Mucosa of descending colon (tissue), 3 donors: ENCODE measurements around the gene MSX1. TPM values are rescaled to one million over a fixed set of nuclear protein-coding genes. Genes with fewer than 3 reads are reported as not detected.
A peak's percentile ranks its signal among the peaks of the same experiment; 100 is the strongest.

Source experiments
- ATAC-seq: fragments of 200-7000 bp; cut with Tn5 transposase; one replicate; pipeline ENCODE4 v1.9.1; 2020; ENCODE audit warnings: mild to moderate bottlenecking, moderate library complexity
- DNase-seq, 3 donors: peaks; one replicate each; pipeline ENCODE4 v3.0.0-alpha.2; 2020
- H3K36me3 ChIP-seq: fragments of 200-600 bp; one replicate; pipeline ENCODE4 v1.8.0; 2021; ENCODE audit warnings: low read depth, mild to moderate bottlenecking
- H3K4me1 ChIP-seq: fragments of 200-600 bp; one replicate; pipeline ENCODE4 v1.8.0; 2021; ENCODE audit warnings: low read depth, mild to moderate bottlenecking
- H3K4me3 ChIP-seq: fragments of 200-600 bp; one replicate; pipeline ENCODE4 v1.8.0; 2021; ENCODE audit warnings: mild to moderate bottlenecking
- H3K9me3 ChIP-seq: fragments of 200-600 bp; one replicate; pipeline ENCODE4 v1.8.0; 2021; ENCODE audit warnings: mild to moderate bottlenecking
- intact Hi-C, 2 donors: fragments of 100-400 bp; cut with DNase I in 1 of 2; cut with micrococcal nuclease in 1 of 2; formaldehyde crosslinking; loops; one replicate each; pipeline versions ENCODE4 v1.11.0 to v1.11.1; 2022; cut with DNase I, micrococcal nuclease
- long read RNA-seq, 2 donors: library from polyadenylated mRNA; unstranded; transcript quantifications; one replicate each; pipeline ENCODE4 v2.0.0, GENCODE V29; 2019 to 2021
- total RNA-seq, 3 donors: library from RNA; stranded (reverse); fragmentation: NEBNext Ultra II Directional in 2 of 3; extraction: Animal tissue kit (Norgen Biotek cat#: 25700) in 2 of 3; gene quantifications; one replicate each; pipeline versions ENCODE4 v1.2.1 to v1.2.4, GENCODE V29; 2021 to 2023
- TF ChIP-seq, protein P1 (sequence below): fragments of 200-600 bp; IDR thresholded peaks from one replicate; pipeline ENCODE4 v1.8.0; 2022; ENCODE audit warnings: antibody characterized with exemption, mild to moderate bottlenecking
- donor health status: DM: no; HTN: no; CAD: no; lungs with moderate emphysema.
- donor health status: DM: no; HTN: no; CAD: no.
- donor health status: DM: no; HTN: yes; CAD: no.

MSX1 gene
- under 1 TPM; 0.43 to 0.48 (median 0.44) TPM for total RNA-seq
- long read RNA-seq, donor 1: 0 reads
- long read RNA-seq, donor 2: 0 reads

DNA sequence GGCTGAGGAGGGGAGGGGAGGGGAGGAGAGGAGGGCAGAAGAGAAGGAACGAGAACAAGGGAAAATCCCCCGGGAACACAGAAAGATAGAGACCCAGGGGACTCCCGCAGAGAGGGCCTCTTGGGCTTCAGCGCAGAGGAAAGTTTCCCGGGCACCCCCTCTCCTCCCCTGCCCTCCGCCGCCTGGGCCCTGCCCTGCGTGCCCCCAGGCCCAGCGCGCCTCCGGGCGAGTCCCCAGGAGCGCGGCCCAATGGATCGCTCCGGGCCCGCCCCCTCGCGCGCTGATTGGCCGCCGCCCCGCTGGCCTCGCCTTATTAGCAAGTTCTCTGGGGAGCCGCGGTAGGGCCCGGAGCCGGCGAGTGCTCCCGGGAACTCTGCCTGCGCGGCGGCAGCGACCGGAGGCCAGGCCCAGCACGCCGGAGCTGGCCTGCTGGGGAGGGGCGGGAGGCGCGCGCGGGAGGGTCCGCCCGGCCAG, at the start of gene MSX1:
MSX1 (plus strand) TSS at position 341 of the 474 bp plus-strand sequence. CDS start 235 bp downstream, outside the sequence.
- DNase-seq (peak; percentile 82 to 85 (median 84)), ATAC-seq (peak; percentile 97)
- H3K9me3 ChIP-seq: no peaks in the 10 kb centered on the region
- TF ChIP-seq, protein P1, sequence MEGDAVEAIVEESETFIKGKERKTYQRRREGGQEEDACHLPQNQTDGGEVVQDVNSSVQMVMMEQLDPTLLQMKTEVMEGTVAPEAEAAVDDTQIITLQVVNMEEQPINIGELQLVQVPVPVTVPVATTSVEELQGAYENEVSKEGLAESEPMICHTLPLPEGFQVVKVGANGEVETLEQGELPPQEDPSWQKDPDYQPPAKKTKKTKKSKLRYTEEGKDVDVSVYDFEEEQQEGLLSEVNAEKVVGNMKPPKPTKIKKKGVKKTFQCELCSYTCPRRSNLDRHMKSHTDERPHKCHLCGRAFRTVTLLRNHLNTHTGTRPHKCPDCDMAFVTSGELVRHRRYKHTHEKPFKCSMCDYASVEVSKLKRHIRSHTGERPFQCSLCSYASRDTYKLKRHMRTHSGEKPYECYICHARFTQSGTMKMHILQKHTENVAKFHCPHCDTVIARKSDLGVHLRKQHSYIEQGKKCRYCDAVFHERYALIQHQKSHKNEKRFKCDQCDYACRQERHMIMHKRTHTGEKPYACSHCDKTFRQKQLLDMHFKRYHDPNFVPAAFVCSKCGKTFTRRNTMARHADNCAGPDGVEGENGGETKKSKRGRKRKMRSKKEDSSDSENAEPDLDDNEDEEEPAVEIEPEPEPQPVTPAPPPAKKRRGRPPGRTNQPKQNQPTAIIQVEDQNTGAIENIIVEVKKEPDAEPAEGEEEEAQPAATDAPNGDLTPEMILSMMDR: no peak
- peaks cover 22% of the 10 kb centered on the region for H3K4me1 ChIP-seq
- H3K36me3 ChIP-seq: no peaks in the 10 kb centered on the region
- intact Hi-C loops: no loop called here
- H3K4me3 ChIP-seq: no peak within 1 kb of the TSS

DNA sequence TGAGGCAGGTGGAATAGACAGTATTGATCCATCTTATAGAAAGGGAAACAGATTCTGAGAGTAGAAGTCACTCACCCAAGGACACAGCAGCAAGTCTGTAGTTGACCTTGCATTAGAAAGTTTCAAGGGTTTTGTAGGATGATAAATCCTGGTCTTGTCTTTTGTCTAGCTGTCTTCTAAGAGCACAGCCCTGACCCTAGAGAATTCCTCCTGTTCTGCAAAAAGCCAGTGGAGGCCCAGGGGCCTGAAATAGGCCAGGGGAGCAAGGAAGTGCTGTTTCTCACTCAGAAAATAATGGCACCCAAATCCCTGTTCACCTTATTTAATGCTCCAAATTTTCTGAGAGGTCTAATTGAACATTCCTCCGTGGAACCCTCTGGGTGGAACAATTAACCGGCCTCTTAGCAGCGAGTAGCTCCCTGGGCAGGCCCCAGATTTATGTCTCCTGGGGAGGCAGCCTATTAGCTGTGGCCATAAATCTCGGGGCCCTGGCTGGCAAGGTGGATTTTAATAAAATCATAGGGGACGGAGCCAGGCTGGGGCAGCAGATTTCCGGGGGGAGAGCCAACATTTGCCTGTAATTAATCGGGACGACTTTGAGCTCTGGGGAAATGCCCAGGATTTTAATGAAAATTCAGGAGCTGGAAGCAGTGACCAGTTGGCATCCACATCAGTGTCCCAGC, 49.2 kb upstream of the MSX1 start:
- no peak for DNase-seq
- Histone ChIP-seq H3K4me3 (no peak overlapping the region), H3K36me3 (no peaks in the 10 kb centered on the region), H3K4me1 (no peaks in the 10 kb centered on the region), H3K9me3 (no peaks in the 10 kb centered on the region)
- TF ChIP-seq, protein P1: no peak
- ATAC-seq: no peak
- intact Hi-C loops: no loop called here

DNA sequence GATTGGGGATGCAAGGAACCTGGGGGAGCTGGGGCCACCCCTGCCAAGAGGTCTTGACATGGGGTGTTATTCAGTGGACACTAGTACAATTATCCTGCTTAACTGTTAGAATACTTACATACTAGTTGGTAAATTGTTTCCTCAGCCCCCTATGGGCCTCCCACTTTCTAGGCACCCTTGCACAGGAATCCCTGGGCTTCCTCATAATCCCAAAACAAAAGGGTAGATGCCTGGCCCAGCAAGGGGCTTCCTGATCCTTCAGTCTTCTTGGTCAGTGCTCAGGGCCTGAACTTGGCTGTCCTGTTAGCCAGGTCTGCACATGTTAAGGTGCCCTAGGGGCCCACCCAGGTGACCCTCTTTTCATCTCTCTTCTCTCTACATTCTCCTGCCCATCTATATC, 48.7 kb upstream of the MSX1 start:
- Histone ChIP-seq H3K9me3 (no peaks in the 10 kb centered on the region), H3K4me1 (no peaks in the 10 kb centered on the region), H3K36me3 (no peaks in the 10 kb centered on the region), H3K4me3 (no peak overlapping the region)
- intact Hi-C loops: no loop called here
- TF ChIP-seq, protein P1: no peak
- DNase-seq: no peak
- ATAC-seq: no peak

DNA sequence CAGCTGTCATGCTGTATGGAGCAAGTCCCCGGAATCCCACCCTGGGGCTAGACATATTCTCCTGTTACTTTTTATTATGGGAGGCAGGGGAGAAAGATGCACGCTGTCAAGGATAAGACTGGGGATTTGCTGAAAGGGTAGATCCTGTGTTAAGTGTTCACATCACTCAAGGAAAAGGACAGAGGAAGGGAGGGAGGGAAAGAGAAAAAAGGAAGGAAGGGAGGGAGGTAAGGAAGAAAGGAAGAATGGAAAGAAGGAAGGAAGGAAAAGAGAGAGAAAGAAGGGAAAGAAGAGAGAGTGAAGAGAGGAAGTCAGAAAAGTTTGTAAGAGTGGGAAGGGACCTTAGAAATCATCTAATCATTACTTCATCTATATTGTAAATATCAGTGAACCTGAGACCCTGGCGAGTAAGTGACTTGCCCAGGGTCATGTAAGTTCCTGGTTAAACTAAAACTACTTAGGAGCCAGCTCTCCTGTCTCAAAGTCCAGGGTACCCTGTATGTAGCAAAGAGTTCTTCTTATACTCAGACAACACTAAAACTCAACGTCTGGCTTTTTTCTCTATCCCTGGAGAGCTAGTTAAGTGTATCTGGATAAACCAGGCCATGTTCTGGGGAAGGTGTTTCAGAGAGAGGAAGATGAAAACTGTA, 47.2 kb upstream of the MSX1 start:
- Histone ChIP-seq H3K4me3 (no peak overlapping the region), H3K4me1 (no peaks in the 10 kb centered on the region), H3K9me3 (no peaks in the 10 kb centered on the region), H3K36me3 (no peaks in the 10 kb centered on the region)
- intact Hi-C loops: no loop called here
- TF ChIP-seq, protein P1: no peak
- ATAC-seq (no peak), DNase-seq (no peak)

DNA sequence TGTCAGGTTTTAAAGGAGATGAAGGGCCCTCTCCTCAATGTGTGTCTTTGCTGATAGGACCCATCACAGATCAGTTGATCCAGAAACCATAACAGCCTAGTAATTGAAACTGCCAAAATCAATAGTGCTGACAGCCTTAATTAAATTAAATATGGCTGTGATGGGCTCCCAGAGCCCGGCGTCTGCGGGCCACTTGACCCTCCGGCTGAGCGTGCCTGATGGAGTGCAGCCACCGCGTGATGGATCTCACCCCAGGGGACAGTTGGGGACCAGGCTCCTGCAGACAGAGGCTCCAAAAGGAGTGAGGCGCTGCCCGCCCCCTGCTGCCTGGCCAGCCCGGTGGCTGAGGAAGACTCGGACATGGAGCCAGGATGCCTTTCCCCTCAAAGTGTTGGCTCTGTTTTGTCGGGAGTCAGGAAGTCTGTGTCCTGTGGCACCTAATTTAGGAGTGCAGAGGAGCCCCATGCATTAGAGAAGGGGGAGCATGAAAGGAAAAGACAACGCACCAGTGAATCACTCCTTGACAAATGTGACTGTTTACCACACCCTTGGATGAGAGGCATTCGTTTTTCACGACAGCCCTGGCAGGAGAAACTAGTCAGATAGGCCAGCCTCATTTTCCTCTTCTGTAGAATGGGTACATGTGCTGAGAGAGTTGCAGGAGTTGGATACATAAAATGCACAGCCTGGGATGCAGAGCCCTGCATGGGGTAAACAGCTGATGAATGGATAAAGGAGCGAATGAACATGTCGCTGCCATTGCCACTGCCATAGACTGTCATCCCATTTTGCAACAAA, 40.9 kb upstream of the MSX1 start:
- Histone ChIP-seq H3K9me3 (no peaks in the 10 kb centered on the region), H3K4me1 (no peaks in the 10 kb centered on the region), H3K4me3 (no peak overlapping the region), H3K36me3 (no peaks in the 10 kb centered on the region)
- no peak for ATAC-seq
- TF ChIP-seq, protein P1: no peak
- intact Hi-C loops: no loop called here
- DNase-seq: no peak
